Nephron (organoid): Measurements from ENCODE around the gene ZNF516.

Experiments used
- H3K27ac Mint-ChIP-seq, 3 experiments: 2 replicates each; pipeline ENCODE4 v1.8.0; 2020; ENCODE audit warnings: mixed read lengths in 3 of 3, mild to moderate bottlenecking in 2 of 3, moderate library complexity in 1 of 3
- H3K27me3 Mint-ChIP-seq: 2 replicates; pipeline ENCODE4 v1.8.0; 2021; ENCODE audit warnings: low read depth, mild to moderate bottlenecking, moderate library complexity, mixed read lengths
- H3K36me3 Mint-ChIP-seq: 2 replicates; pipeline ENCODE4 v1.8.0; 2020; ENCODE audit warnings: low read depth, mixed read lengths
- H3K4me1 Mint-ChIP-seq: 2 replicates; pipeline ENCODE4 v1.8.0; 2020; ENCODE audit warnings: mixed read lengths
- H3K4me3 Mint-ChIP-seq, 3 experiments: 2 replicates each; pipeline ENCODE4 v1.8.0; 2020; ENCODE audit warnings: mild to moderate bottlenecking in 3 of 3, mixed read lengths in 3 of 3, moderate library complexity in 2 of 3
- H3K9me3 Mint-ChIP-seq: 2 replicates; pipeline ENCODE4 v1.8.0; 2020; ENCODE audit warnings: mixed read lengths
- TF ChIP-seq, protein P1 (sequence below), 3 experiments: fragments of 200-600 bp; sonication (generic); IDR thresholded peaks; one replicate each; pipeline ENCODE4 v1.5.0; 2021; ENCODE audit warnings: antibody characterized with exemption in 3 of 3; ENCODE audit not compliant: unreplicated experiment in 3 of 3

ZNF516 gene

DNA sequence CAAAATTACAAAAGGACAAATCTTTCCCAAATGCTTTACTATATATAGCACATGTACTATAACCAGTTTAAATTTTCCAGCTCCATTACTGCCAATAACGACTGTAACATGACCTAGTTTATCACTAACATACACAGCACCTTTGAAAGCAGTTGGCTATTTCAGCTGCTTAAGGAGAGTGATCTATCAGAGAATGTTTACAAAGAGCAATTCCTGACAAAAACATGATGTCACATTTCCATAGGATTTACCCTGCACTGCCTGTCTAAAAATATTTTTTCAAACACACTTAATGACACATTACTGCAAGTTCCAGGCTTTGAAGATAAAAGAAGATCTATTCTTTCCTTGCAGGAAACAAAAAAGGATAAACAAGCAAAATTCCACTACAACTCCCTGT, 40.6 kb downstream of the ZNF516 start:
- H3K27ac Mint-ChIP-seq = peak overlapping the region; percentile 61 to 96 (median 74)
- TF ChIP-seq, protein P1, sequence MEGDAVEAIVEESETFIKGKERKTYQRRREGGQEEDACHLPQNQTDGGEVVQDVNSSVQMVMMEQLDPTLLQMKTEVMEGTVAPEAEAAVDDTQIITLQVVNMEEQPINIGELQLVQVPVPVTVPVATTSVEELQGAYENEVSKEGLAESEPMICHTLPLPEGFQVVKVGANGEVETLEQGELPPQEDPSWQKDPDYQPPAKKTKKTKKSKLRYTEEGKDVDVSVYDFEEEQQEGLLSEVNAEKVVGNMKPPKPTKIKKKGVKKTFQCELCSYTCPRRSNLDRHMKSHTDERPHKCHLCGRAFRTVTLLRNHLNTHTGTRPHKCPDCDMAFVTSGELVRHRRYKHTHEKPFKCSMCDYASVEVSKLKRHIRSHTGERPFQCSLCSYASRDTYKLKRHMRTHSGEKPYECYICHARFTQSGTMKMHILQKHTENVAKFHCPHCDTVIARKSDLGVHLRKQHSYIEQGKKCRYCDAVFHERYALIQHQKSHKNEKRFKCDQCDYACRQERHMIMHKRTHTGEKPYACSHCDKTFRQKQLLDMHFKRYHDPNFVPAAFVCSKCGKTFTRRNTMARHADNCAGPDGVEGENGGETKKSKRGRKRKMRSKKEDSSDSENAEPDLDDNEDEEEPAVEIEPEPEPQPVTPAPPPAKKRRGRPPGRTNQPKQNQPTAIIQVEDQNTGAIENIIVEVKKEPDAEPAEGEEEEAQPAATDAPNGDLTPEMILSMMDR (IDR thresholded peaks at IDR 0.05; ENCODE audit: unreplicated experiment in 3 of 3) = no peak
- peaks cover 85% of the 10 kb centered on the region for H3K4me1 Mint-ChIP-seq
- peak overlapping the region in 1 of 3 experiments; percentile 17 for H3K4me3 Mint-ChIP-seq
- H3K36me3 Mint-ChIP-seq = peaks cover 19% of the 10 kb centered on the region
- no peaks in the 10 kb centered on the region for H3K9me3 Mint-ChIP-seq
- H3K27me3 Mint-ChIP-seq = no peaks in the 10 kb centered on the region

DNA sequence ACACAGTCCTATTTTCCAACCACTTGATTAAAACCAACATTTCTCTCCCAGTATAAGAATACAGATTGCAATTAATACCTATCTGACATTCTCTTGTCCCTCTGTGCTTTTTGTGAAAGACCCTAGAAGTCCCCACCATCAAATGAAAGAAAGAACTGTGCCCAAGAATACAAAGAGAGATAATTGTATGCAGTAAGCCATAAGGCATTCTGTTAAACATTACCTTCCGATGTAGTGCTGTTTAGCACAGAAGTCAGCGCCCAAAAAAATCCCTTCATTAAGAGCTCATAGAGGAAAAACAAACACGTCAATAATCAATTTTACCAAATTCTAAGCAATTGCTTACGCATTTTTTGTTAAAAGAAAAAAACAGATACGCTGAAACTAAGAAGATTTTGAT, 41.1 kb downstream of the ZNF516 start:
- peaks cover 16% of the 10 kb centered on the region for H3K36me3 Mint-ChIP-seq
- TF ChIP-seq, protein P1 (IDR thresholded peaks at IDR 0.05; ENCODE audit: unreplicated experiment in 3 of 3) = no peak
- H3K4me3 Mint-ChIP-seq = peak overlapping the region; percentile 24 to 50 (median 38)
- peaks cover 90% of the 10 kb centered on the region for H3K4me1 Mint-ChIP-seq
- H3K27me3 Mint-ChIP-seq = no peaks in the 10 kb centered on the region
- H3K9me3 Mint-ChIP-seq = no peaks in the 10 kb centered on the region
- H3K27ac Mint-ChIP-seq = peak overlapping the region; percentile 80 to 96 (median 81)

DNA sequence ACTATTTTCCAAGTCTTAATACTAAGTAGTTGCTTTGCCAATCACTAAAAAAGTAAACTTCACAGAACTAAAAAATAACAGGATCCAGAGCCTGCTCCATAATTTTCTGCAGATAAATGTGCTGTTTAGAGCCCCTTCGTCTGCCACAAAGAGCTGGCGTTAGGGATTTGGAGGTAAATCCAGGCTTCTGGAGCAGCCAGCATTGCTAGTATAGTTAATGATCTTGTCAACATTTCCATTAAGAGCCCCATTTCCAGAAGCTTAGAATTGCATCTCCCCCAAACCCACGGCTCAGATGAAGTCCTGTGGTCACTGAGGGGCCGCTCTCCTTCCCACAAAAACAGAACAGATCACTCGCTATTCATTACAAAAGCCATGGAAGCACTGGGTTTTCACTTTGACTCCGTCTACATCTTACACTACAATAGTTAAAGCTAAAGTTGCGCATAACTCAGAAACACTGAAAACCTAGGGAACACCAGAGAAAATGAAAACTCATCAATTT, 41.9 kb downstream of the ZNF516 start:
- Mint-ChIP-seq H3K36me3 (peaks cover 8% of the 10 kb centered on the region), H3K4me1 (peaks cover 98% of the 10 kb centered on the region), H3K9me3 (no peaks in the 10 kb centered on the region), H3K4me3 (peak overlapping the region in 1 of 3 experiments; percentile 4), H3K27me3 (no peaks in the 10 kb centered on the region), H3K27ac (peak overlapping the region; percentile 32 to 96 (median 90))
- TF ChIP-seq, protein P1 (IDR thresholded peaks at IDR 0.05; ENCODE audit: unreplicated experiment in 3 of 3) = no peak

DNA sequence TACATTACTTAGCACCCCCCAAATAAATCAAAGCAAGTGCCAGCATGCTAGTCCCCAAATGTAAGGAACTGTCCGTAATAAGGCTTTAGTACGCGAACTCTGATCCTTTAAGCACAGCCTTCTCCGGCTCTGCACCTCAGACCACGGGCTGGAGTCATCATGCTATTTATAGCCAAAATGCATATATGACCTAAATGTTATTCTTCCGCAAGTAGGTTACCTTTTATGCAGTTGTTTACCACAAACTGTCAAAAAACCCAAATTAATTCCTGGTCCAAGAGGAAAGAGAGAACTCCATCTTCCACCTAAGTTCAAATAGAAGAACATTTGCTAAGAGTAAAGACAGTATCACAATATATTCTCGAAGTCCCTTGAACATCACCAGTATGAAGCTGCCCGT, 42.7 kb downstream of the ZNF516 start:
- peaks cover 98% of the 10 kb centered on the region for H3K4me1 Mint-ChIP-seq
- H3K36me3 Mint-ChIP-seq = peaks cover 6% of the 10 kb centered on the region
- no peaks in the 10 kb centered on the region for H3K9me3 Mint-ChIP-seq
- H3K27ac Mint-ChIP-seq = peak overlapping the region; percentile 90 to 99 (median 96)
- TF ChIP-seq, protein P1 (IDR thresholded peaks at IDR 0.05; ENCODE audit: unreplicated experiment in 3 of 3) = no peak
- H3K27me3 Mint-ChIP-seq = no peaks in the 10 kb centered on the region
- H3K4me3 Mint-ChIP-seq = peak overlapping the region; percentile 78 to 85 (median 84)

DNA sequence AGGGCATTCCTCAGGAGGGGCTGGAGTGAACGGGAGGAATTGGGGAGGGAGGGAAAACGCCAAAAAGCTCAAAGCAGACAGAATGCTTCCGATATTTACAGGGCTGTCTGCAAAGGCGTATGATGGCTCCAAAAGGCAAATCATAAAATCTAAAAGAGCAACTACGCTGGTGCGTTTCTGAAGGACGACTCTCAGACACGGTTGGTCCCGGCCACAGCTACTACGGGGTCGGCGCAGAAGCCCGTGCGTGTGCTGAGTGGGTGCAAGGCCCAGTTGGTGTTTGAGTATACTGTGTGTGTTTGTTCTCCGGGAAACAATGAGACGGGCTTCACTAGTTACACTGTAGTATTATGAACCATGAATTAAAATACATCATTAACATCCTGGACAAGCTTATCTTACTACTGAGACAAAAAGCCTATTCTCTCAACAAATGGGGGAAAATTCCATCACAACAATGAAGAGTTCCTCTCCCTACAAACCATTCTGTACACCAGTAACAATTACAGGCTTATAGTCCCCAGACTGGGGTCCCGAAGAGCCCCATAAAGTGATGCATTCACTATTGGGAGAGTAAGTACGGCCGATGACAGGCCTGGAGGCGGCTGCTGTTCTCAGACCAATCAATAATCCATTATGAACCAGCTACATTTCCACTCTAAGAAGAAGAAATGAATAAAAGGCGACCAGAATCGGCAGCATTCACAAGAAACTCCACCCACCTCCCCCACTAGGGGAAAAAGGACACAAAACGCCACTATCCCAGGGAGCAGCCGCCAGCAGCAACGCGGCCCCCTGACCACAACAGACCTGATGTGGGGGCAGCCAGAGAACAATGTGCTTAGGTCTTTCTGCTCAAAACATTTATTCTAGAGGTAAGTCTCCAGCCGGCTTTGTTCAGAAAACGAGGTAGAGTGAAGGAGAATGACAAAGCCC, 43.4 kb downstream of the ZNF516 start:
- Mint-ChIP-seq H3K9me3 (no peaks in the 10 kb centered on the region), H3K36me3 (peaks cover 4% of the 10 kb centered on the region), H3K27me3 (no peaks in the 10 kb centered on the region), H3K4me3 (peak overlapping the region; percentile 78 to 85 (median 84)), H3K4me1 (peaks cover 98% of the 10 kb centered on the region), H3K27ac (peak overlapping the region; percentile 90 to 99 (median 96))
- TF ChIP-seq, protein P1 (IDR thresholded peaks at IDR 0.05; ENCODE audit: unreplicated experiment in 3 of 3) = no peak
